HepG2 (cell line): ENCODE data around the gene PLRG1. TPM values are rescaled to one million over a fixed set of nuclear protein-coding genes. Genes with fewer than 3 reads are reported as not detected.

Experiments used
- ATAC-seq: fragments of 200-7000 bp; cut with Tn5 transposase; 3 replicates; pipeline ENCODE4 v1.9.1; 2020; ENCODE audit warnings: mild to moderate bottlenecking, moderate library complexity
- BruUV-seq: library from RNA; stranded (reverse); fragments of 400-500 nt; replicated peaks from 2 replicates; lab custom pipeline; 2021; lab: Mats Ljungman, UMichigan
- CTCF ChIA-PET: fragments of 300-600 bp; formaldehyde crosslinking; extraction: SDS; loops from one replicate; lab custom pipeline; 2021; ENCODE audit warnings: low total read pairs, inconsistent platforms, low intra/inter-chr PET ratio; lab: Yijun Ruan, JAX
- POLR2A ChIA-PET: fragments of 350-600 bp; sonication (Branson Sonifier 250); formaldehyde crosslinking; loops from one replicate; lab custom pipeline; 2020; ENCODE audit warnings: antibody characterized with exemption, inconsistent platforms; lab: Yijun Ruan, JAX
- DNase-seq: peaks from one replicate; pipeline ENCODE4 v3.0.0-alpha.2; 2015; ENCODE audit warnings: low spot score
- FAIRE-seq: peaks from 3 replicates; lab custom pipeline; 2011; peaks lifted over from hg19 to GRCh38; lab: Jason Lieb, UNC
- H2AFZ ChIP-seq: one replicate; pipeline ENCODE4 v1.6.1; 2011; ENCODE audit warnings: low read length, inconsistent platforms
- H3K27ac ChIP-seq: fragments of 300-600 bp; 3 replicates; pipeline ENCODE4 v1.8.0; 2011; ENCODE audit warnings: mixed run types, mild to moderate bottlenecking, mixed read lengths, low read length, inconsistent platforms; ENCODE audit not compliant: insufficient read depth; ENCODE audit errors: extremely low read length
- H3K27me3 ChIP-seq, 2 experiments: fragments of 200-600 bp in 1 of 2; 2 replicates in 1 of 2; 3 replicates in 1 of 2; pipeline versions ENCODE4 v1.6.0 to v1.8.0; 2011; ENCODE audit warnings: low read length in 2 of 2, mild to moderate bottlenecking in 2 of 2, moderate library complexity in 2 of 2, inconsistent platforms in 1 of 2; ENCODE audit not compliant: insufficient read depth in 2 of 2, control insufficient read depth in 1 of 2
- H3K36me3 ChIP-seq, 2 experiments: fragments of 200-600 bp in 1 of 2; replicated peaks in 1 of 2; 2 replicates in 1 of 2; 3 replicates in 1 of 2; pipeline versions ENCODE4 v1.5.1 to v1.8.0; 2011; ENCODE audit warnings: low read length in 2 of 2, inconsistent platforms in 1 of 2; ENCODE audit not compliant: insufficient read depth in 2 of 2, control insufficient read depth in 1 of 2
- H3K4me1 ChIP-seq: 2 replicates; pipeline ENCODE4 v1.5.1; 2012; ENCODE audit warnings: low read length, inconsistent platforms; ENCODE audit not compliant: insufficient read depth
- H3K4me2 ChIP-seq: 2 replicates; pipeline ENCODE4 v1.6.0; 2011; ENCODE audit warnings: low read depth, low read length, inconsistent platforms
- H3K4me3 ChIP-seq, 3 experiments: fragments of 200-600 bp in 1 of 3; sonication (generic), shearing (Covaris generic) in 1 of 3; replicated peaks in 1 of 3; 2 replicates each; pipeline ENCODE4 v1.5.1; 2011 to 2016; ENCODE audit warnings: low read length in 3 of 3, inconsistent platforms in 2 of 3, low read depth in 2 of 3, mild to moderate bottlenecking in 2 of 3, control low read depth in 1 of 3, mixed read lengths in 1 of 3; ENCODE audit not compliant: insufficient read depth in 1 of 3
- H3K79me2 ChIP-seq: one replicate; pipeline ENCODE4 v1.6.1; 2011; ENCODE audit warnings: low read length, inconsistent platforms; ENCODE audit not compliant: insufficient read depth
- H3K9ac ChIP-seq: 2 replicates; pipeline ENCODE4 v1.6.0; 2011; ENCODE audit warnings: mild to moderate bottlenecking, low read depth, low read length, inconsistent platforms; ENCODE audit not compliant: insufficient read depth
- H3K9me3 ChIP-seq: 2 replicates; pipeline ENCODE4 v1.5.1; 2012; ENCODE audit warnings: mild to moderate bottlenecking, low read length
- H4K20me1 ChIP-seq: 2 replicates; pipeline ENCODE4 v1.6.0; 2011; ENCODE audit warnings: inconsistent platforms, mild to moderate bottlenecking, low read length, moderate library complexity; ENCODE audit not compliant: insufficient read depth
- ATF7 ChIP-seq, 2 experiments: fragments of 450-650 bp in 1 of 2; sonication (generic) in 1 of 2; formaldehyde crosslinking in 1 of 2; IDR thresholded peaks; 2 replicates each; pipeline versions ENCODE4 v1.4.0 to v1.6.1; 2016 to 2020; ENCODE audit warnings: antibody characterized with exemption in 1 of 2, mild to moderate bottlenecking in 1 of 2, missing genetic modification reagents in 1 of 2
- ELF3 ChIP-seq: IDR thresholded peaks from 2 replicates; pipeline ENCODE4 v1.6.1; 2016; ENCODE audit warnings: missing genetic modification reagents, missing compliant biosample characterization
- KAT8 ChIP-seq: IDR thresholded peaks from 2 replicates; pipeline ENCODE4 v1.6.1; 2016; ENCODE audit warnings: missing genetic modification reagents, missing compliant biosample characterization
- PRPF4 ChIP-seq: fragments of 200-400 bp; formaldehyde crosslinking; IDR thresholded peaks from 2 replicates; pipeline ENCODE4 v1.6.1; 2016; ENCODE audit warnings: low read length, low read depth; ENCODE audit not compliant: poor library complexity, severe bottlenecking
- SMC3 ChIP-seq: IDR thresholded peaks from 2 replicates; pipeline ENCODE4 v1.6.1; 2011; ENCODE audit warnings: low read length, improper control_type of control experiment
- STAG1 ChIP-seq: sonication (generic); formaldehyde crosslinking; IDR thresholded peaks from 2 replicates; pipeline ENCODE4 v1.4.0; 2020; ENCODE audit warnings: missing genetic modification reagents
- WGBS: methylation state at CpG from one replicate; pipeline ENCODE4 v1.1.6; 2017; ENCODE audit warnings: low lambda C conversion rate; 5-methylcytosine and 5-hydroxymethylcytosine counted together
- in situ Hi-C: cut with HindIII; loops from 2 replicates; pipeline ENCODE4 v1.10.0; 2017; ENCODE audit warnings: low pct_unique_long_range_greater_than_20kb; ENCODE audit not compliant: extremely low pct_ligation_motif_present
- intact Hi-C: fragments of 100-400 bp; cut with micrococcal nuclease; formaldehyde crosslinking; loops from one replicate; pipeline ENCODE4 v1.10.0; 2022; ENCODE audit not compliant: unreplicated experiment
- polyA plus RNA-seq, 8 experiments: library from polyadenylated mRNA; depleted of rRNA in 3 of 8; stranded (reverse) in 7 of 8; unstranded in 1 of 8; fragments of >200 nt; fragmentation: Illumina TruSeq in 4 of 8; extraction: Trizol in 4 of 8; gene quantifications; 2 replicates each; pipeline versions ENCODE4 v1.2.1 to v1.2.3, GENCODE V29; 2011 to 2016; ENCODE audit warnings: low read depth in 4 of 8, missing spikeins in 1 of 8, mixed read lengths in 1 of 8; ENCODE audit not compliant: insufficient read depth in 1 of 8
- total RNA-seq, 5 experiments: library from RNA; depleted of rRNA; stranded (reverse); fragments of >200 nt; fragmentation: Illumina TruSeq; extraction: Trizol; gene quantifications; 2 replicates each; pipeline ENCODE4 v1.2.3, GENCODE V29; 2016; ENCODE audit warnings: low read depth in 1 of 5

The PLRG1 gene
- total and polyA plus RNA-seq, 2 of the 13 experiments (the other 11 are each of a cell fraction or from before 2014, with no cell fraction given): 77.3 to 110 TPM

DNA sequence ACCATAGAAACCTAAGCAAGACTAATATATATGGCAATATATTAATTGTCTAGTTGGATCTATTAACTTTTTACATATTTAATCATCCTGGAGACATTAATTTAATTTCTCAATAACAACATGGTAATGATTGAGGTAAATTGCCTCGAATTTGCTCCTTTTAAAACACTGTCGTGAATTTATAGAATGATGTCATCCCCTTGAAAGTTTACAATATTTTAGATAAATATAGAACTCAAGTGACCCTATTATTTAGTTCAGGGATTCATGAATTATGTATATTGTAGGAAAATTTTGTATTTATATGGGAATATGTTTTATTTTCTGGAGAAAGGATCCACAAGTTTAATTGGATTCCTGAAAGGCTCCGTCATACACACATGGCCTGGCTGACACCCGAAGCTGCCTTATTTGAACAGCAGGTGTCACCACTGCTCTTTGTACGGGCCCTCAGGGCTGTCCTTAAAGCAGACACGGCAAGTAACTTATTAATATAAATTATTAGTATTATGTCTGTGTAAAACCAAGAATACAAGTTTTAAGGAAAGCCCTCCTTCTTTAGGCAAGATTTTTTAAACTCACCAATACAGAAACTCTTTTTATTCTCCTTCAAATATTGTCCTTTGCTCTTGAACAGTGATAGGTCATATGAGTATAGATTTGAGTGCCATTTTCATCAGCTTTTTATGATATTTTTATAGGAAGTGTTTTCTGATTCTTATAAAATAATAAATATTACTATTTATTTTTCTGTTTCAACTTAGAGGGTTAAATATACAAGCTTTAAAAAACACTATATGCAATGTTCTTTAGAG lies 1.9 kb upstream of the PLRG1 start (continued):
- TF ChIP-seq ELF3 (CRISPR knock-in tag) (0 out of 2 replicates have a peak, but pooled peaks have one; percentile 19), ATF7 (IDR thresholded peaks at IDR 0.05) (peak; percentile 71), ATF7 (CRISPR knock-in tag; IDR thresholded peaks at IDR 0.05) (no peak), SMC3 (peak; percentile 96), STAG1 (CRISPR knock-in tag) (peak; percentile 98), KAT8 (CRISPR knock-in tag) (peak; percentile 35; the same call in 1 of the 2 replicates)
- TF ChIP-seq, all 625 proteins: peak for 11

DNA sequence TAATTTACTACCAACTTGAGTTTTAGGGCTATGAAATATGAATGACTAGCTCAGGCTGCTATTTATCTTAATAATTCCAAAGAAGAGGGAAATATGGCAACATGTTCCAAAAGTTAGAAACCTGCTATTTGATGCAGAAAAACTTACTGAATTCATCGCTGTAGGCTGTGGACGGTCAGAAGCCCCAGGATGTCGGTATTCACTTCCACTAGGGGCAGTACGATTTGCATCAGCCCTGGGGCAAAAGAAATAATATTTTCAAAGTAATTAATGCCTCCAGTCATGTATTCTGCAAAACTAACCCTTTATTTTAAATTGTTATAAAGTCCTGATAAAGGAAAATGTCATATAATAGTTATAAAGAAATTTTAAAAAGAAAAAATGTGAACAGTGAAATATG lies 4.5 kb downstream of the PLRG1 start:
- FAIRE-seq (no peak), DNase-seq (no peak), ATAC-seq (no peak)
- Histone ChIP-seq H3K9me3 (no peaks in the 10 kb centered on the region), H4K20me1 (no peaks in the 10 kb centered on the region), H3K4me2 (no peak overlapping the region), H3K4me3 (no peak overlapping the region), H3K79me2 (peaks cover 25% of the 10 kb centered on the region), H2AFZ (no peak overlapping the region), H3K27ac (no peak overlapping the region), H3K9ac (no peak overlapping the region), H3K27me3 (no peaks in the 10 kb centered on the region; a peak in 1 of 5 replicates), H3K4me1 (peaks cover 12% of the 10 kb centered on the region), H3K36me3 (peaks cover 13 to 70% of the 10 kb centered on the region in 2 experiments; a peak in 4 of 5 replicates)
- ChIA-PET CTCF (no interaction called here), POLR2A (no interaction called here)
- in situ Hi-C loops (no loop called here), intact Hi-C loops (no loop called here)
- TF ChIP-seq SMC3 (no peak), PRPF4 (peak; percentile 75)
- WGBS: 85% methylated on average over 4 of the region's 4 CpGs
- BruUV-seq: no TSS peak
